ENCODE measurements around the gene KRT84.
"Not testable (repeated sequence)": the region's sequence is repeated elsewhere in the genome, so short reads cannot be mapped to it uniquely, and the experiment has no call there.

Gene KRT84

GRCh38 chr12:52411815-52412214, 26.4 kb upstream of the KRT84 start:
- DNase-seq = no peak

GRCh38 chr12:52410589-52411248, 25.3 kb upstream of the KRT84 start:
- DNase-seq = not testable (repeated sequence)

GRCh38 chr12:52407918-52408317, 22.5 kb upstream of the KRT84 start:
- no peak for DNase-seq

GRCh38 chr12:52405922-52406385, 20.5 kb upstream of the KRT84 start, which contains the start of gene KRT82:
TSS of gene KRT82 (minus strand) at chr12:52406335. CDS start at chr12:52406277, 58 bp downstream.
- DNase-seq = no peak

GRCh38 chr12:52404951-52405350, 19.5 kb upstream of the KRT84 start:
- no peak for DNase-seq

- DNase-seq = no peak
Observed at GRCh38 chr12:52403561-52403960, 18.1 kb upstream of the KRT84 start.

GRCh38 chr12:52402873-52403540, 17.6 kb upstream of the KRT84 start:
- no peak for DNase-seq

GRCh38 chr12:52402377-52402776, 16.9 kb upstream of the KRT84 start:
- no peak for DNase-seq

- no peak for DNase-seq
Observed at GRCh38 chr12:52401926-52402325, 16.5 kb upstream of the KRT84 start.

- DNase-seq = no peak
Observed at GRCh38 chr12:52401526-52401925, 16.1 kb upstream of the KRT84 start.

GRCh38 chr12:52400906-52401305, 15.5 kb upstream of the KRT84 start:
- no peak for DNase-seq

- no peak for DNase-seq
Observed at GRCh38 chr12:52399756-52400155, 14.3 kb upstream of the KRT84 start.

GRCh38 chr12:52398176-52398575, 12.7 kb upstream of the KRT84 start:
- no peak for DNase-seq

GRCh38 chr12:52396656-52397055, 11.2 kb upstream of the KRT84 start:
- no peak for DNase-seq

GRCh38 chr12:52395761-52396434, 10.4 kb upstream of the KRT84 start:
- no peak for DNase-seq

- no peak for DNase-seq
Observed at GRCh38 chr12:52394836-52395405, 9.5 kb upstream of the KRT84 start.

GRCh38 chr12:52392465-52393007, 7.1 kb upstream of the KRT84 start:
- no peak for DNase-seq

GRCh38 chr12:52391618-52392002, 6.2 kb upstream of the KRT84 start:
- no peak for DNase-seq

- no peak for DNase-seq
Observed at GRCh38 chr12:52390739-52391617, 5.5 kb upstream of the KRT84 start.

- DNase-seq = no peak
Observed at GRCh38 chr12:52389313-52390207, 4.1 kb upstream of the KRT84 start.

- no peak for DNase-seq
Observed at GRCh38 chr12:52387859-52388258, 2.4 kb upstream of the KRT84 start.

All from activated CD4-positive, alpha-beta T cell treated with anti-CD3 and anti-CD28 coated beads for 4 hours (primary cell).